Measurements from ENCODE around the gene RALB.

The RALB gene, protein sequence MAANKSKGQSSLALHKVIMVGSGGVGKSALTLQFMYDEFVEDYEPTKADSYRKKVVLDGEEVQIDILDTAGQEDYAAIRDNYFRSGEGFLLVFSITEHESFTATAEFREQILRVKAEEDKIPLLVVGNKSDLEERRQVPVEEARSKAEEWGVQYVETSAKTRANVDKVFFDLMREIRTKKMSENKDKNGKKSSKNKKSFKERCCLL
- total RNA-seq, result 15.4 to 30.3 (median 18.8) reads per million in 4 donors

GRCh38 chr2:120252225-120253020 lies at the start of gene RALB:
Gene RALB, plus strand, starts transcription at chr2:120252852. Its CDS starts 25,813 bp downstream, at chr2:120278665.
- DNase-seq, result peak; percentile 98 to 99 (median 98)

GRCh38 chr2:120203251-120204021 lies 49.2 kb upstream of the RALB start:
- no peak for DNase-seq

DNA sequence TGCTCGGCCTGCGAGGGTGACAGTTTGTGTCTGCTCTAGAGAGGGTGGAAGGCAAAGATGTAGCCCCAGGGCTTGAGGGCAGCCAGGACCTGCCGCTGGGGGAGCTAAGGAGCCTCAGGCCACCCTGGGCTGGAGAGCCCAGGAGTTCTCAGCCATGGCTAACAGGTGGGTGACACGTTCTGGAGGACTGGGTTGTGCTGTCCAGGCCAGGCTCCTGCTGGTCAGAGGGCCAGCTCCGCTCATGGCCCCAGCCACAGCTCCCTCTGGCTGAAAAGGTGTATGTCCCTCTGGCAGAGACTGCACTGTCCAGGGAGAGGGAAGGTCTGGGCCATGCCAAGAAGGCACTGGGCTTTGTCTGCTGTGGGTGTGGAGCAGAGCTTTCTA lies 48.6 kb upstream of the RALB start:
- no peak for DNase-seq

- DNase-seq, result no peak
Observed at GRCh38 chr2:120204417-120204816, 48.2 kb upstream of the RALB start.

- DNase-seq, result no peak
Observed at GRCh38 chr2:120204945-120205670, 47.5 kb upstream of the RALB start.

- peak in 1 of 5 donors; percentile 39 for DNase-seq
Observed at GRCh38 chr2:120206022-120206581, 46.5 kb upstream of the RALB start.

DNA sequence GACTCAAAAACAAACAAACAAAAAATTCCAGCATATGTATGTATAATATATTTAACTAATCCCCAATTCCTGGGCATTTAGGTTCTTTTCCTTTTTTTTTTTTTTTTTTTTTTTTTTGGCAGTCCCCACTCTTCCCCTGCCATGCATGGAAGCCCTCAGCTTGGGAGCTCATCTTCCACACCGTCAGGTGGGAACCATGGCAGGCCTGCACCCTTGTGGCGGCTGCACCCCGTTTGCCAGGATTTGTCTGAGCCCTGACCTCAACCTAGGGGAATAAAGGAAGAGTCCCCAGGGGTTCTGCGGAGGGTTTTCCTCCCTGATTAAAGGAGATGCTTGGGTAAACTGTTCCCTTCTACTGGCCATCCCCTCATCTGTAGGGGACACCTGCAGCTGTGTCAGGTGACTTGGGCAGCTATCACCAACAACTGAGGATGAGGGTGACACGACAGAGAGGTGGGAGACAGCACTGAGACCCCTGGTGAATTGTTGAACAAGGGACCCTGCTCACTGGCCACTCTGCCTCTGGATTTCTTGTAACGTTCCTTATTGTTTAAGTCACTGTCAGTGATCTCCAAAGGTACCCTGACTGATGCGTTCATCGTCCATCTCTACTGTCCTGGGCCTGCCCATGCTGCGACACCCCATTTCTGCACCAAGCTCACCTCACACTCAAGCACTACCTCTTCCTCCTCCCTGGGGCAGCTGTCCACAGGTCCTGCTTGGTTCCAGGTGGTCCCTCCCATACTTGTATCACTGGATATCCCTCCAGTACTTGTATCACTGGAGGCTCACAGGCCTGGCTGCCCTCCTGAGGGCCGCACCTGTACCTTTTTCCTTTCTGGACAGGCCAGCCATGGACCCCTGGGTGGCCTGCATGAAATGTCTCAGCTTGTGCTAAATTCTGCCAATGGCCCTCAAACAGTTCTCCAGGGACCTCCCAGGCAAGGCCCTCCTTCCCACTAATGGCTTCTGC lies 44.0 kb upstream of the RALB start:
- no peak for DNase-seq

DNA sequence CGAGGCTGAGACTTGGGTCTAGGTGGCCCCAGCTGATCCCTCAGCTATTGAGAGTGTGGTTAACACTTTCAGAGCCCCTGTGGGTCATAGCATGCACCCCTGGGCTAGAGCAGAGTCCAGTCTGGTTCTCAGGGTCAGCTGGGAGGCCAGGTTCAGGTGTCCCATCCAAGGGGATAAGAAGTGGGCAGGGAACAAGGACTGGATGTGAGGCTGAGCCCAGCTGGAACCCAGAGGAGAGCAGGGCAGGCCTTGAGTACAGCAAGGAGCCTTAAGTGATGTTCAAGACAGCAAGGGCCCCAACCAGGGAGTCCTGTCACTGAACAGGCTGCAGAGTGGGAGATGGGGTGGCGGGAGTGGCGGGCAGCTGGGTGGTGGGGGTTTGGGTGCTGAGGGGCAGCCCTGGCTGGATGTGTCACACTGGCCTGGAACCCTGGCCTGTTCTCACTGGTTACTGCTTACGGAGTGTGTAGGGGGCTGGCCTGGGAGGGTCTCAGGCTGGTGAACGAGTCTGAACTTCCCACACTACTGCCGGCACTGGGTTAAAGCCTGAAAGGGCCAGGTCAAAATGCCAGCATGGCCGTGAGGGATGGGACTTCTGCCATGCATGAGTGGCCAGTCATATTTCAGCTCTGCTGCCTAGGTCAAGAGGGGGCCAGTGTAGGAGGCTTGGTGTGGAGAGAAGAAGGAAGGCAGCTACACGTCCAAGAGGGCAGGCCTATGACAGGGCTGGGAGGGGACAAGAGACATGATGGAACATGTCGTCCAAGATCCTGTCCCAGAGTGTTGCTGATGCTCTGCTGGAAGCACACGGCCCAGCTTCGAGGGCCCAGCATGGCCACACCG lies 43.0 kb upstream of the RALB start:
- DNase-seq, result no peak

GRCh38 chr2:120210270-120210693 lies 42.4 kb upstream of the RALB start:
- peak in 1 of 5 donors; percentile 59 for DNase-seq

DNA sequence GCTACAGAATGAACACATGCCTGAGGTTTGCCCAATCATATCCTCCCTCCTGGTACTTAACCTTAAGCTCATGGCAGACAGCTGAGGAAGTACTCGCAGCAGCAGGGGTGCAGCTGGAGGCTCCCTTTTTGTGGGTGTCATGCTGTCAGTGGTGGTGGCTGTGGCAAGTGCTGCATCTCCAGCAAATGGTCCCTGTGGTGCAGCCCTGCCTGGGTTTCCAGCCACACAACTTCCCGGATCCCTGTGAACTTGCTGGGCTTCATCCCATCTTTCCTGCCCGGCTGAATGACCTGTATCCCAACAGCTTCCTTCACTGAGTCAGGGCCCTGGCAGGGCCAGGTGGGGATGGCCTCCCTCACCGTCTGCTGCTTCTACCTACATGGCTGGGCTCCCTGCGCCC lies 34.5 kb upstream of the RALB start:
- no peak for DNase-seq

DNA sequence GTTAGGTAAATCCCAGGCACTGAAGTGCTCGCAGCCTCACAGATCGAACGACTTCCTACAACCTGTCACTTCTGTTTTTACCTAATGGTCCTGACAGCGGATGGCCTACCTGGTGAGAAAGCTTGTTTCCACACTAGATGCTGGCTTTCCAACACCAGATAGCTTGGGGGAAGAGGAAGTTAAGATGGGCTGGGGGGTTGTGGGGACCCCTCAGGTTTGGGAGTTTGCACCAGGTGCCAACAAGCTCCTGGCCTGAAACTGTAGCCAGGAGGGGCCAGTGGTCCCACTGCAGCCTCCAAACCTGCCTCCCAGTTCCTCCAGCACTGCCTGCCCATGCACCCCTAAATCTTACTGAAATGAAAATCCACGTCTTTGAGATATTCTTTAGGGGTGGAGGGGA lies 33.4 kb upstream of the RALB start:
- DNase-seq, result no peak

GRCh38 chr2:120219766-120220165 lies 32.9 kb upstream of the RALB start:
- DNase-seq, result no peak

GRCh38 chr2:120220756-120221155 lies 31.9 kb upstream of the RALB start:
- DNase-seq, result no peak

GRCh38 chr2:120221616-120222015 lies 31.0 kb upstream of the RALB start:
- DNase-seq, result no peak

DNA sequence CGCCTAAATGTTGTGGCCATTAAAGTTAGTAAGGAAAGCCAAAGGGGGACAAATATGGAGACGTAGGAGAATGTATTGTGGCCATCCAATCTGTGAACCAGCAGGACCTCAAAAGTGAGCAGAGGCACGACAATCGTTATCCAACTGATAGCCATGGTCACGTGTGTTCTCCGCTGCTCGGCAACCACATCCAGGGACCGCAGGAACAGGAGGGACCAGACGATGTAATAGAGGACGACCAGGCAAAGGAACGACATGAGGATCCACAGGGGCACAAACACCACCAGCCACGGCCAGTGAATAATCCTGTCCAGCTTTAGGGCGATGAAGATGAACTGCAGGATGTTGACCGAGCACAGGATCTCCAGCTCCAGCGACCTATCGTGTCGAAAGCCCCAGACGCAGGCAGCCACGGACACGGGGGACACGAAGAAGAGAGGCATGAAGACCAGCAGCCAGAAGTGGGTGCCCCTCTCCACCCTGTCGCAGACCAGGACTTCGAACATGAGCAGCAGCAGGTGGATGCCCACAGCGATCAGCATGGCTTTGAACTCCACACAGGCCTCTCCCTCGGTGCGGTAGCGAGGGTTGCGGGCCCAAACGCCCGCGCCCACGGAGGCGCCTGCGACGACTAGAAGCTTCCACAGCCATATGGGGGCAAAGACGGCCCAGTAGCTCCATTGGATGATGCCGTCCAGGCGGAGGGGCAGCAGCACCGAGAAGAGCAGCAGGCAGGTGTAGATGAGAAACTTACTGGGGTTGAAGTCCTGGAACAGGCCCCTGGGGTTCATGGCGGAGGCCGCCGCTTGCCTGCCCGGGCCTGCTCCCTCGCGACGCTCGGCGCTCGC lies 30.2 kb upstream of the RALB start:
- DNase-seq, result no peak

GRCh38 chr2:120223034-120223912 lies 29.4 kb upstream of the RALB start, which contains the start of gene TMEM185B:
Gene TMEM185B, minus strand, starts transcription at chr2:120223400. Its CDS starts 424 bp downstream, at chr2:120222976.
- peak; percentile 80 to 88 (median 86) for DNase-seq

- no peak for DNase-seq
Observed at GRCh38 chr2:120224256-120224655, 28.4 kb upstream of the RALB start.
